WI38 (cell line): Measurements from ENCODE around the gene GLIPR1L2.
"Not testable (repeated sequence)": the region's sequence is repeated elsewhere in the genome, so short reads cannot be mapped to it uniquely, and the experiment has no call there.

Experiments used
- H3K4me3 ChIP-seq: 2 replicates; pipeline ENCODE4 v1.5.1; 2011; ENCODE audit warnings: low read depth, mild to moderate bottlenecking, control low read depth, low read length
- TF ChIP-seq, protein P1 (sequence below): IDR thresholded peaks from 2 replicates; pipeline ENCODE4 v1.5.1; 2012; ENCODE audit warnings: low read depth, mild to moderate bottlenecking, control low read depth, low read length

The GLIPR1L2 gene

GRCh38 chr12:75390899-75391538 lies at the start of gene GLIPR1L2:
TSS of gene GLIPR1L2 (plus strand) at chr12:75391089. CDS start at chr12:75391117, 28 bp downstream.
- peak within 1 kb of the TSS; percentile 58 for H3K4me3 ChIP-seq
- TF ChIP-seq, protein P1, sequence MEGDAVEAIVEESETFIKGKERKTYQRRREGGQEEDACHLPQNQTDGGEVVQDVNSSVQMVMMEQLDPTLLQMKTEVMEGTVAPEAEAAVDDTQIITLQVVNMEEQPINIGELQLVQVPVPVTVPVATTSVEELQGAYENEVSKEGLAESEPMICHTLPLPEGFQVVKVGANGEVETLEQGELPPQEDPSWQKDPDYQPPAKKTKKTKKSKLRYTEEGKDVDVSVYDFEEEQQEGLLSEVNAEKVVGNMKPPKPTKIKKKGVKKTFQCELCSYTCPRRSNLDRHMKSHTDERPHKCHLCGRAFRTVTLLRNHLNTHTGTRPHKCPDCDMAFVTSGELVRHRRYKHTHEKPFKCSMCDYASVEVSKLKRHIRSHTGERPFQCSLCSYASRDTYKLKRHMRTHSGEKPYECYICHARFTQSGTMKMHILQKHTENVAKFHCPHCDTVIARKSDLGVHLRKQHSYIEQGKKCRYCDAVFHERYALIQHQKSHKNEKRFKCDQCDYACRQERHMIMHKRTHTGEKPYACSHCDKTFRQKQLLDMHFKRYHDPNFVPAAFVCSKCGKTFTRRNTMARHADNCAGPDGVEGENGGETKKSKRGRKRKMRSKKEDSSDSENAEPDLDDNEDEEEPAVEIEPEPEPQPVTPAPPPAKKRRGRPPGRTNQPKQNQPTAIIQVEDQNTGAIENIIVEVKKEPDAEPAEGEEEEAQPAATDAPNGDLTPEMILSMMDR, result peak; percentile 63

DNA sequence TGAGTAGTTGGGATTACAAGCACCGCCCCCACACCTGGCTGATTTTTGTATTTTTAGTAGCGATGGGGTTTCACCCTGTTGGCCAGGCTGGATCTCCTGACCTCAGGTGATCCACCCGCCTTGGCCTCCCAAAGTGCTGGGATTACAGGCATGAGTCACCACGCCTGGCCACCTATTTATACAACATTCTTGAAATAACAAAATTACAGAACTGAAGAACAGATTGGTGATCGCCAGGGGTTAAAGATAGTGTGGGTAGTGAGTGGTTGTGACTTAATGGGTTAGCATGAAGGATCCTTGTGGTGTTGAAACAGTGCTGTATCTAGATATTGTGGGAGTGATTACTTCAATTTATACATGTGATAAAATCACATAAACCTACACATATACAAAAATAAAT lies 49.0 kb upstream of the GLIPR1L2 start:
- TF ChIP-seq, protein P1, result no peak
- H3K4me3 ChIP-seq, result no peak overlapping the region

GRCh38 chr12:75345531-75345930 lies 45.4 kb upstream of the GLIPR1L2 start:
- TF ChIP-seq, protein P1, result no peak
- H3K4me3 ChIP-seq, result no peak overlapping the region

DNA sequence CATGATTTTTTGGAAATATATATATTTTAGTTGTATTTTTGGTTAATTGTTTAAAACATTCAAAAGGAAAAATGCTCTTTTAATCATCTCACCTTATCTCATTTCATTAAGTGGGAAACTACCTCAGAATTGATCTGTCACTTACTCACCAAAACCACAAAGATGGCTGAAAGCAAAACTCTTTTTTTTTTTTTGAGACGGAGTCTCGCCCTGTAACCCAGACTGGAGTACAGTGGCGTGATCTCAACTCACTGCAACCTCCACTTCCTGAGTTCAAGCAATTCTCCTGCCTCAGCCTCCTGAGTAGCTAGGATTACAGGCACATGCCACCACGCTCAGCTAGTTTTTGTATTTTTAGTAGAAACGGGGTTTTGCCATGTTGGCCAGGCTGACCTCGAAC lies 44.7 kb upstream of the GLIPR1L2 start:
- H3K4me3 ChIP-seq, result not testable (repeated sequence)

DNA sequence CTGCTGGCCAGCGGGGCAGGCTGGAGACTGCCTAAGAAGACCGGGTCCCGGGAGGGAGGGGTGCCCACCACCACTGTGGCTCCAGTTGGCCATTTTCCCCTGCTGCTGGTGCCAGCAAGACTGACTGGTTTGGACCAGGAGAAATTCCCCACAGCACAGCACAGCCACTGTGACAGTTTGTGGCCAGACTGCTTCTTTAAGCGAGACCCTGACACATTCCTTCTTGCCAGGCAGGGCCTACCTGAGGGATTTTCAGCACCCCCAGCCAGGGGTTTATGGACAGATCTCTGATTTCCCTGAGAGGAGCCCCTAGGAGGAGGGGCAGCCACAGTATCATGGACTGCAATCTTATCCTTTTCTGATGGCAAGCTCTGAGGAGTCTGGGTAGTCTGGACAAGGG lies 40.9 kb upstream of the GLIPR1L2 start:
- H3K4me3 ChIP-seq, result no peak overlapping the region

GRCh38 chr12:75350413-75350812 lies 40.5 kb upstream of the GLIPR1L2 start:
- no peak overlapping the region for H3K4me3 ChIP-seq
- TF ChIP-seq, protein P1, result no peak

More for the DNA sequence above, 40.9 kb upstream of the GLIPR1L2 start:
- TF ChIP-seq, protein P1, result no peak

DNA sequence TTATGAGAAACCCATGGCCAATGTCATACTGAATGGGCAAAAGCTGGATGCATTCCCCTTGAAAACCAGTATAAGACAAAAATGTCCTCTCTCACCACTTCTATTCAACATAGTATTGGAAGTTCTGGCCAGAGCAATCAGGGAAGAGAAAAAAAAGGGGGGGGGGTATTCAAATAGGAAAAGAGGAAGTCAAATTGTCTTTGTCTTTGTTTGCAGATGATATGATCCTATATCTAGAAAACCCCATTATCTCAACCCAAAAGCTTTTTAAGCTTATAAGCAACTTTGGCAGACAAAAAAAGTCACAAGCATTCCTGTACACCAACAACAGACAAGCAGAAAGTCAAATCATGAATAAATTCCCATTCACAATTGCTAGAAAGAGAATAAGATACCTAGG lies 36.9 kb upstream of the GLIPR1L2 start:
- no peak overlapping the region for H3K4me3 ChIP-seq
- TF ChIP-seq, protein P1, result no peak

DNA sequence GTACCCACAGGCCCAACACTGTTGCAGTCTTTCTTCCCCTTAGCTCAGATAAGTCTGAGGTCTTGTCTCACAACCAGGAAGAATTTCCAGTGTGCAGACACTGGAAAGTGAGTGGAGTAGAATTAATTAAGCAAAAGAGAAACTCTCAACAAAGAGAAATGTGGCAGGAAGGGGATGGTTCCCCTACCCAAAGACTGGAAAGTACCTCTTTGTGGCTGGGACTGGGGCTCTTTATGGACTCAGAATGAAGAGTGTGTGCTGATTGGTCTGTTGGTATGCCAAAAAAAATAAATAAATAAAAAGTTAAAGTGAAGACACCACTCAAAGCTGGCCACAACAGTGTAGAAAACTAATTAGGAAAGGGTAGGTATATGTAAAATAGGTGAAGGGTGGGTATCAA lies 30.0 kb upstream of the GLIPR1L2 start:
- H3K4me3 ChIP-seq, result no peak overlapping the region
- TF ChIP-seq, protein P1, result no peak
